K562 (cell line): ENCODE measurements around the gene TCF25. TPM values are rescaled to one million over a fixed set of nuclear protein-coding genes. Genes with fewer than 3 reads are reported as not detected.

ENCODE experiments used
- CBX3 ChIP-seq, 2 experiments: IDR thresholded peaks; 1 replicate in 1 of 2; 2 replicates in 1 of 2; pipeline ENCODE4 v1.6.1; 2012; ENCODE audit warnings: inconsistent platforms in 2 of 2, low read length in 2 of 2, borderline replicate concordance in 1 of 2, control low read depth in 1 of 2
- CREB1 ChIP-seq, 2 experiments: sonication (generic) in 1 of 2; formaldehyde crosslinking in 1 of 2; IDR thresholded peaks; 2 replicates each; pipeline versions ENCODE4 v1.6.1 to v1.8.0; 2012 to 2022; ENCODE audit warnings: inconsistent platforms in 1 of 2, mild to moderate bottlenecking in 1 of 2, missing genetic modification reagents in 1 of 2, moderate library complexity in 1 of 2
- ELF2 ChIP-seq: fragments of 250-450 bp; sonication (Bioruptor Pico); IDR thresholded peaks from 2 replicates; pipeline ENCODE4 v1.5.0; 2021; ENCODE audit warnings: mild to moderate bottlenecking
- MYC ChIP-seq, 2 experiments: fragments of 250-450 bp in 1 of 2; sonication (Bioruptor Pico) in 1 of 2; IDR thresholded peaks; 2 replicates each; pipeline versions ENCODE4 v1.5.1 to v1.6.1; 2012 to 2021; ENCODE audit warnings: low read depth in 2 of 2, borderline replicate concordance in 1 of 2, improper control_type of control experiment in 1 of 2, low read length in 1 of 2, mild to moderate bottlenecking in 1 of 2, moderate library complexity in 1 of 2
- NEUROD1 ChIP-seq: fragments of 150-350 bp; IDR thresholded peaks from 2 replicates; pipeline ENCODE4 v1.6.1; 2014; ENCODE audit warnings: borderline replicate concordance, low read length, low read depth; ENCODE audit not compliant: partially characterized antibody
- POLR2AphosphoS2 ChIP-seq: IDR thresholded peaks from 2 replicates; pipeline ENCODE4 v1.6.1; 2012; ENCODE audit warnings: low read length, improper control_type of control experiment
- PTTG1 ChIP-seq: fragments of 450-650 bp; IDR thresholded peaks from 2 replicates; pipeline ENCODE4 v1.6.1; 2016; ENCODE audit warnings: low read depth, mild to moderate bottlenecking, missing genetic modification characterization, missing compliant biosample characterization
- SNRNP70 ChIP-seq: fragments of 200-400 bp; formaldehyde crosslinking; optimal IDR thresholded peaks from 2 replicates; pipeline ENCODE3; 2017; ENCODE audit warnings: low read depth, low read length
- SRSF9 ChIP-seq: fragments of 200-400 bp; formaldehyde crosslinking; IDR thresholded peaks from 2 replicates; pipeline ENCODE4 v1.6.1; 2017; ENCODE audit warnings: low read depth, low read length, borderline replicate concordance
- WHSC1 ChIP-seq: IDR thresholded peaks from one replicate; pipeline ENCODE4 v1.6.1; 2012; ENCODE audit warnings: low read length, control low read depth, inconsistent platforms
- ZBED1 ChIP-seq: IDR thresholded peaks from 2 replicates; pipeline ENCODE4 v1.6.1; 2014
- ZBTB9 ChIP-seq: fragments of 450-650 bp; formaldehyde crosslinking; IDR thresholded peaks from 2 replicates; pipeline ENCODE4 v1.4.0; 2020; ENCODE audit warnings: mild to moderate bottlenecking, moderate library complexity
- ZNF639 ChIP-seq, 2 experiments: fragments of 200-800 bp in 1 of 2; sonication (Bioruptor generic) in 1 of 2; sonication (generic) in 1 of 2; formaldehyde crosslinking in 1 of 2; IDR thresholded peaks in 1 of 2; conservative IDR thresholded peaks in 1 of 2; 2 replicates each; pipeline versions ENCODE4 v1.5.0 to v1.6.1; 2016 to 2020; ENCODE audit warnings: missing compliant biosample characterization in 1 of 2, missing genetic modification characterization in 1 of 2, missing genetic modification reagents in 1 of 2
- polyA plus RNA-seq, 8 experiments: library from polyadenylated mRNA; depleted of rRNA in 4 of 8; stranded (reverse) in 5 of 8; unstranded in 3 of 8; fragments of >200 nt; fragmentation: Nextera tagmentation in 2 of 8; fragmentation: Illumina TruSeq in 1 of 8; extraction: Ambion mirVana in 2 of 8; extraction: Trizol in 1 of 8; gene quantifications; 2 replicates each; pipeline versions ENCODE4 v1.2.1 to v1.2.3, GENCODE V29; 2011 to 2014; ENCODE audit warnings: inconsistent platforms in 1 of 8, missing spikeins in 1 of 8
- total RNA-seq, 7 experiments: library from RNA; depleted of rRNA in 6 of 7; stranded (reverse); fragments of >200 nt in 6 of 7; fragmentation: Illumina TruSeq in 2 of 7; extraction: Trizol in 2 of 7; gene quantifications; 2 replicates each; pipeline versions ENCODE4 v1.2.1 to v1.2.3, GENCODE V29; 2011 to 2021; ENCODE audit warnings: low replicate concordance in 1 of 7
- TF ChIP-seq, protein P1 (sequence below): fragments of 200-800 bp; sonication (Bioruptor generic); IDR thresholded peaks from 2 replicates; pipeline ENCODE4 v1.6.1; 2016; ENCODE audit warnings: missing genetic modification characterization, missing compliant biosample characterization
- TF ChIP-seq, protein P2 (sequence below), 2 experiments: IDR thresholded peaks; 2 replicates each; pipeline ENCODE4 v1.6.1; 2011; ENCODE audit warnings: borderline replicate concordance in 1 of 2, control low read depth in 1 of 2, low read depth in 1 of 2, low read length in 1 of 2, mild to moderate bottlenecking in 1 of 2, mixed read lengths in 1 of 2, moderate library complexity in 1 of 2; ENCODE audit not compliant: insufficient read depth in 1 of 2, insufficient read length in 1 of 2, poor library complexity in 1 of 2, severe bottlenecking in 1 of 2; ENCODE audit errors: extremely low read depth in 1 of 2

The TCF25 gene
- total and polyA plus RNA-seq, 9 of the 15 experiments (the other 6 are each of a cell fraction or from before 2014, with no cell fraction given), result 9.0 to 154 (median 83.8) TPM

GRCh38 chr16:89873109-89873971, at the start of gene TCF25 (continued):
- TF ChIP-seq, protein P1, sequence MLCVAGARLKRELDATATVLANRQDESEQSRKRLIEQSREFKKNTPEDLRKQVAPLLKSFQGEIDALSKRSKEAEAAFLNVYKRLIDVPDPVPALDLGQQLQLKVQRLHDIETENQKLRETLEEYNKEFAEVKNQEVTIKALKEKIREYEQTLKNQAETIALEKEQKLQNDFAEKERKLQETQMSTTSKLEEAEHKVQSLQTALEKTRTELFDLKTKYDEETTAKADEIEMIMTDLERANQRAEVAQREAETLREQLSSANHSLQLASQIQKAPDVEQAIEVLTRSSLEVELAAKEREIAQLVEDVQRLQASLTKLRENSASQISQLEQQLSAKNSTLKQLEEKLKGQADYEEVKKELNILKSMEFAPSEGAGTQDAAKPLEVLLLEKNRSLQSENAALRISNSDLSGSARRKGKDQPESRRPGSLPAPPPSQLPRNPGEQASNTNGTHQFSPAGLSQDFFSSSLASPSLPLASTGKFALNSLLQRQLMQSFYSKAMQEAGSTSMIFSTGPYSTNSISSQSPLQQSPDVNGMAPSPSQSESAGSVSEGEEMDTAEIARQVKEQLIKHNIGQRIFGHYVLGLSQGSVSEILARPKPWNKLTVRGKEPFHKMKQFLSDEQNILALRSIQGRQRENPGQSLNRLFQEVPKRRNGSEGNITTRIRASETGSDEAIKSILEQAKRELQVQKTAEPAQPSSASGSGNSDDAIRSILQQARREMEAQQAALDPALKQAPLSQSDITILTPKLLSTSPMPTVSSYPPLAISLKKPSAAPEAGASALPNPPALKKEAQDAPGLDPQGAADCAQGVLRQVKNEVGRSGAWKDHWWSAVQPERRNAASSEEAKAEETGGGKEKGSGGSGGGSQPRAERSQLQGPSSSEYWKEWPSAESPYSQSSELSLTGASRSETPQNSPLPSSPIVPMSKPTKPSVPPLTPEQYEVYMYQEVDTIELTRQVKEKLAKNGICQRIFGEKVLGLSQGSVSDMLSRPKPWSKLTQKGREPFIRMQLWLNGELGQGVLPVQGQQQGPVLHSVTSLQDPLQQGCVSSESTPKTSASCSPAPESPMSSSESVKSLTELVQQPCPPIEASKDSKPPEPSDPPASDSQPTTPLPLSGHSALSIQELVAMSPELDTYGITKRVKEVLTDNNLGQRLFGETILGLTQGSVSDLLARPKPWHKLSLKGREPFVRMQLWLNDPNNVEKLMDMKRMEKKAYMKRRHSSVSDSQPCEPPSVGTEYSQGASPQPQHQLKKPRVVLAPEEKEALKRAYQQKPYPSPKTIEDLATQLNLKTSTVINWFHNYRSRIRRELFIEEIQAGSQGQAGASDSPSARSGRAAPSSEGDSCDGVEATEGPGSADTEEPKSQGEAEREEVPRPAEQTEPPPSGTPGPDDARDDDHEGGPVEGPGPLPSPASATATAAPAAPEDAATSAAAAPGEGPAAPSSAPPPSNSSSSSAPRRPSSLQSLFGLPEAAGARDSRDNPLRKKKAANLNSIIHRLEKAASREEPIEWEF (CRISPR knock-in tag), result no peak
- TF ChIP-seq WHSC1, result no peak
- TF ChIP-seq ZBTB9 (CRISPR knock-in tag), result peak; percentile 64; the same call in 1 of the 2 replicates
- TF ChIP-seq NEUROD1, result no peak
- 0 out of 2 replicates have a peak, but pooled peaks have one; percentile 18 for TF ChIP-seq POLR2AphosphoS2
- peak; percentile 61 for TF ChIP-seq MYC (IDR thresholded peaks at IDR 0.05; ENCODE audit: low read depth, low read length)
- no peak; the same call in 1 of the 2 replicates for TF ChIP-seq MYC (CRISPR knock-in tag; IDR thresholded peaks at IDR 0.05; ENCODE audit: borderline replicate concordance, low read depth)
- TF ChIP-seq CBX3 (IDR thresholded peaks at IDR 0.05; ENCODE audit: borderline replicate concordance in 1 of 2, low read length in 2 of 2), result peak in 1 of 2 experiments; percentile 9; a peak in 1 of 3 replicates
- TF ChIP-seq ZBED1, result peak; percentile 39
- TF ChIP-seq SRSF9, result no peak
- TF ChIP-seq CREB1 (IDR thresholded peaks at IDR 0.05), result no peak; the same call in 1 of the 2 replicates
- TF ChIP-seq CREB1 (CRISPR knock-in tag; IDR thresholded peaks at IDR 0.05), result no peak; the same call in 1 of the 2 replicates
- TF ChIP-seq, protein P2, sequence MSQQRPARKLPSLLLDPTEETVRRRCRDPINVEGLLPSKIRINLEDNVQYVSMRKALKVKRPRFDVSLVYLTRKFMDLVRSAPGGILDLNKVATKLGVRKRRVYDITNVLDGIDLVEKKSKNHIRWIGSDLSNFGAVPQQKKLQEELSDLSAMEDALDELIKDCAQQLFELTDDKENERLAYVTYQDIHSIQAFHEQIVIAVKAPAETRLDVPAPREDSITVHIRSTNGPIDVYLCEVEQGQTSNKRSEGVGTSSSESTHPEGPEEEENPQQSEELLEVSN (IDR thresholded peaks at IDR 0.05; ENCODE audit: borderline replicate concordance in 1 of 2, extremely low read depth in 1 of 2, insufficient read depth in 1 of 2, insufficient read length in 1 of 2, low read depth in 1 of 2, low read length in 1 of 2, poor library complexity in 1 of 2, severe bottlenecking in 1 of 2), result peak; percentile 94 to 99
- TF ChIP-seq PTTG1 (tag), result no peak
- TF ChIP-seq ZNF639 (CRISPR knock-in tag; conservative IDR thresholded peaks at IDR 0.05 in 1 of 2, IDR thresholded peaks at IDR 0.05 in 1 of 2), result 0 out of 4 replicates have a peak, but pooled peaks of 1 of the 2 experiments have one; percentile 52
- TF ChIP-seq ELF2 (CRISPR knock-in tag), result no peak
- no peak for TF ChIP-seq SNRNP70
